Upper lobe of left lung (tissue), 4 donors: ENCODE measurements around the gene MYH7B.

Source experiments
- CTCF ChIP-seq, 6 experiments: fragments of 450-650 bp in 4 of 6; fragments of 200-600 bp in 2 of 6; sonication (generic) in 2 of 6; IDR thresholded peaks; one replicate each; pipeline ENCODE4 v1.5.1; 2016 to 2019; ENCODE audit warnings: antibody characterized with exemption in 6 of 6
- EP300 ChIP-seq, 4 donors: sonication (generic); formaldehyde crosslinking; IDR thresholded peaks; one replicate each; pipeline ENCODE4 v1.5.1; 2017; ENCODE audit warnings: antibody characterized with exemption in 4 of 4, control low read depth in 2 of 4
- POLR2A ChIP-seq, 4 donors: fragments of 450-650 bp; IDR thresholded peaks; one replicate each; pipeline ENCODE4 v1.5.1; 2016 to 2017; ENCODE audit warnings: antibody characterized with exemption in 4 of 4, mild to moderate bottlenecking in 2 of 4

- TF ChIP-seq CTCF (IDR thresholded peaks at IDR 0.05): no peak
- no peak for TF ChIP-seq POLR2A (IDR thresholded peaks at IDR 0.05)
- no peak for TF ChIP-seq EP300 (IDR thresholded peaks at IDR 0.05)
Observed at GRCh38 chr20:34989118-34989517, 33.5 kb downstream of the MYH7B start.
